OCI-LY7 (cell line): Measurements from ENCODE around the gene RAB13. TPM values are rescaled to one million over a fixed set of nuclear protein-coding genes. Genes with fewer than 3 reads are reported as not detected.

Source experiments
- BruUV-seq: library from RNA; stranded (reverse); fragments of 400-500 nt; replicated peaks from 2 replicates; lab custom pipeline; 2021; lab: Mats Ljungman, UMichigan
- CTCF ChIA-PET: fragments of 300-600 bp; sonication (Branson Sonifier 250); formaldehyde crosslinking; loops from one replicate; lab custom pipeline; 2022; ENCODE audit warnings: antibody characterized with exemption; ENCODE audit not compliant: unreplicated experiment; lab: Charles Lee
- POLR2A ChIA-PET: fragments of 300-600 bp; sonication (Branson Sonifier 250); formaldehyde crosslinking; loops from one replicate; lab custom pipeline; 2022; ENCODE audit warnings: antibody characterized with exemption; lab: Charles Lee
- DNase-seq: peaks from one replicate; pipeline ENCODE4 v3.0.0-alpha.2; 2015; ENCODE audit warnings: low spot score
- H2AFZ ChIP-seq: fragments of 200-600 bp; sonication (generic), shearing (Covaris generic); 2 replicates; pipeline ENCODE4 v1.6.1; 2014; ENCODE audit warnings: mild to moderate bottlenecking, antibody characterized with exemption, low read length, moderate library complexity
- H3K27ac ChIP-seq: fragments of 200-600 bp; sonication (generic); 2 replicates; pipeline ENCODE4 v1.5.1; 2014; ENCODE audit warnings: mixed run types, low read depth, mild to moderate bottlenecking, moderate library complexity, low read length, inconsistent platforms; ENCODE audit not compliant: poor library complexity, severe bottlenecking
- H3K36me3 ChIP-seq: fragments of 200-600 bp; sonication (generic); 2 replicates; pipeline ENCODE4 v1.6.1; 2014; ENCODE audit warnings: mild to moderate bottlenecking, antibody characterized with exemption, low read length, moderate library complexity, mixed read lengths; ENCODE audit not compliant: insufficient read depth
- H3K4me1 ChIP-seq: fragments of 200-600 bp; sonication (generic); 2 replicates; pipeline ENCODE4 v1.5.1; 2014; ENCODE audit warnings: mild to moderate bottlenecking, low read length; ENCODE audit not compliant: insufficient read depth, poor library complexity, severe bottlenecking
- H3K4me2 ChIP-seq: fragments of 200-600 bp; sonication (generic); 2 replicates; pipeline ENCODE4 v1.6.1; 2014; ENCODE audit warnings: mild to moderate bottlenecking, low read length
- H3K4me3 ChIP-seq: fragments of 200-600 bp; sonication (generic); 2 replicates; pipeline ENCODE4 v1.5.1; 2014; ENCODE audit warnings: mild to moderate bottlenecking, low read depth, low read length; ENCODE audit not compliant: poor library complexity, severe bottlenecking
- H3K79me2 ChIP-seq: fragments of 200-600 bp; sonication (generic); 2 replicates; pipeline ENCODE4 v1.6.1; 2016; ENCODE audit warnings: low read depth, mild to moderate bottlenecking, low read length, moderate library complexity, mixed read lengths; ENCODE audit not compliant: insufficient read depth
- H3K9me2 ChIP-seq: fragments of 200-600 bp; sonication (generic); 2 replicates; pipeline ENCODE4 v1.6.1; 2016; ENCODE audit warnings: mild to moderate bottlenecking, low read length, mixed read lengths; ENCODE audit not compliant: insufficient read depth
- H3K9me3 ChIP-seq: fragments of 200-600 bp; sonication (generic); 2 replicates; pipeline ENCODE4 v1.6.1; 2014; ENCODE audit warnings: mild to moderate bottlenecking, mixed run types, low read length, mixed read lengths
- H4K20me1 ChIP-seq: fragments of 200-600 bp; sonication (generic); 2 replicates; pipeline ENCODE4 v1.6.1; 2014; ENCODE audit warnings: mild to moderate bottlenecking, antibody characterized with exemption, low read length, moderate library complexity, mixed read lengths; ENCODE audit not compliant: insufficient read depth
- CTCF ChIP-seq: fragments of 200-600 bp; sonication (generic); conservative IDR thresholded peaks from 2 replicates; pipeline ENCODE4 v1.5.1; 2014; ENCODE audit warnings: mild to moderate bottlenecking, antibody characterized with exemption, low read length, moderate library complexity, mixed read lengths
- EZH2phosphoT487 ChIP-seq: fragments of 200-600 bp; sonication (generic); IDR thresholded peaks from 2 replicates; pipeline ENCODE4 v1.6.1; 2018; ENCODE audit warnings: low read depth, borderline replicate concordance, mild to moderate bottlenecking, mixed run types, antibody characterized with exemption, low read length, moderate library complexity, mixed read lengths
- intact Hi-C: fragments of 100-400 bp; cut with micrococcal nuclease; formaldehyde crosslinking; loops from one replicate; pipeline ENCODE4 v1.10.0; 2022; ENCODE audit not compliant: unreplicated experiment
- total RNA-seq, 2 experiments: library from RNA; depleted of rRNA in 1 of 2; stranded (reverse); fragments of >200 nt in 1 of 2; shearing (Covaris generic) in 1 of 2; gene quantifications; 2 replicates each; pipeline ENCODE4 v1.2.3, GENCODE V29; 2014 to 2022

The RAB13 gene
- total RNA-seq, 2 experiments from 2014 or later = 0.16 to 1.3 TPM

- intact Hi-C loops = no loop called here
- H3K4me2 ChIP-seq = no peak overlapping the region
- no peak for TF ChIP-seq CTCF
- no peak for TF ChIP-seq EZH2phosphoT487
- no peak overlapping the region for H2AFZ ChIP-seq
- H3K9me2 ChIP-seq = no peaks in the 10 kb centered on the region
- POLR2A ChIA-PET = no interaction called here
- peaks cover 18% of the 10 kb centered on the region for H4K20me1 ChIP-seq
- peaks cover 78% of the 10 kb centered on the region for H3K36me3 ChIP-seq
- no peak overlapping the region for H3K4me3 ChIP-seq
- CTCF ChIA-PET = no interaction called here
- no TSS peak for BruUV-seq
- H3K9me3 ChIP-seq = no peaks in the 10 kb centered on the region
- no peak overlapping the region for H3K27ac ChIP-seq
- H3K79me2 ChIP-seq = peaks cover 30% of the 10 kb centered on the region
- peaks cover 32% of the 10 kb centered on the region for H3K4me1 ChIP-seq
- DNase-seq = no peak
These were observed 34.3 kb downstream of the RAB13 start for GRCh38 chr1:153951801-153952200.

- Histone ChIP-seq H4K20me1 (peaks cover 13% of the 10 kb centered on the region), H3K9me2 (no peaks in the 10 kb centered on the region), H3K79me2 (peaks cover 24% of the 10 kb centered on the region), H3K4me1 (peaks cover 28% of the 10 kb centered on the region), H3K9me3 (no peaks in the 10 kb centered on the region), H3K4me3 (no peak overlapping the region), H3K27ac (no peak overlapping the region), H3K36me3 (peaks cover 80% of the 10 kb centered on the region), H2AFZ (no peak overlapping the region), H3K4me2 (no peak overlapping the region)
- intact Hi-C loops = no loop called here
- no peak for TF ChIP-seq EZH2phosphoT487
- no peak for TF ChIP-seq CTCF
- no peak for DNase-seq
- CTCF ChIA-PET = no interaction called here
- no TSS peak for BruUV-seq
- POLR2A ChIA-PET = no interaction called here
These were observed 35.0 kb downstream of the RAB13 start for GRCh38 chr1:153951183-153951582.

- Histone ChIP-seq H3K79me2 (peaks cover 20% of the 10 kb centered on the region), H4K20me1 (no peaks in the 10 kb centered on the region), H3K27ac (peak within 1 kb of the TSS; percentile 92), H3K9me2 (no peaks in the 10 kb centered on the region), H2AFZ (peak within 1 kb of the TSS; percentile 27; the same call in 1 of the 2 replicates), H3K9me3 (no peaks in the 10 kb centered on the region), H3K4me1 (peaks cover 35% of the 10 kb centered on the region), H3K4me3 (peak within 1 kb of the TSS; percentile 86), H3K36me3 (peaks cover 74% of the 10 kb centered on the region), H3K4me2 (peak within 1 kb of the TSS; percentile 96)
- BruUV-seq = TSS peak; percentile 76
- TF ChIP-seq CTCF (peak; percentile 87), EZH2phosphoT487 (no peak)
- POLR2A ChIA-PET = interaction anchor here (0.8 to 4.2 kb wide), 6 partner anchors 10 to 43 kb away, joined by 3 to 32 read pairs (median 8); partner anchors contain the start of genes CREB3L4 and GATAD2B
- CTCF ChIA-PET = interaction anchor here (1.3 kb wide), 1 partner anchor 20 kb away, joined by 6 read pairs; the partner anchor contains the start of gene CREB3L4
- peak; percentile 90 for DNase-seq
- intact Hi-C loops = loop anchor here (1.0 to 2.0 kb wide), 4 partner anchors 12 to 149 kb away; partner anchors contain the start of genes CRTC2 and RAB13
These were observed 39.4 kb downstream of the RAB13 start, which contains the start of gene DENND4B for GRCh38 chr1:153946622-153947241. DENND4B (minus strand) TSS chr1:153946718; CDS start chr1:153944374, 2,344 bp downstream.
